ENCODE measurements around the gene LCNL1. TPM values are rescaled to one million over a fixed set of nuclear protein-coding genes. Genes with fewer than 3 reads are reported as not detected.

LCNL1 gene
- total and polyA plus RNA-seq, 4 donors = 0.15 to 2.7 (median 1.4) TPM

- ATAC-seq (ENCODE audit: insufficient read depth, low FRiP score) (no peak), DNase-seq (no peak)
- 92 to 93% methylated on average over 8 of the region's 8 CpGs for WGBS, 2 donors
- Histone ChIP-seq H3K4me3 (no peak overlapping the region), H3K36me3 (ENCODE audit: control insufficient read depth in 4 of 4, insufficient read depth in 4 of 4, low read length in 4 of 4) (peaks cover 2 to 25% (median 15%) of the 10 kb centered on the region in 4 donors), H3K27me3 (ENCODE audit: control insufficient read depth in 3 of 3, insufficient read depth in 3 of 3, low read length in 2 of 3) (no peaks in the 10 kb centered on the region), H3K4me1 (ENCODE audit: control insufficient read depth in 5 of 5, insufficient read depth in 5 of 5, low read length in 5 of 5) (no peaks in the 10 kb centered on the region), H3K9ac (ENCODE audit: insufficient read depth in 1 of 2, low read length in 2 of 2) (no peak overlapping the region), H3K9me3 (ENCODE audit: control insufficient read depth in 4 of 4, insufficient read depth in 3 of 4, low read length in 3 of 4) (peaks cover 0 to 2% (median 0%) of the 10 kb centered on the region in 4 donors), H3K27ac (ENCODE audit: low read depth in 1 of 2, low read length in 1 of 2) (no peak overlapping the region)
- no peak for TF ChIP-seq CTCF (IDR thresholded peaks at IDR 0.05; ENCODE audit: control extremely low read depth, extremely low read depth)
Measured at GRCh38 chr9:136936645-136937170, 46.1 kb upstream of the LCNL1 start.

DNA sequence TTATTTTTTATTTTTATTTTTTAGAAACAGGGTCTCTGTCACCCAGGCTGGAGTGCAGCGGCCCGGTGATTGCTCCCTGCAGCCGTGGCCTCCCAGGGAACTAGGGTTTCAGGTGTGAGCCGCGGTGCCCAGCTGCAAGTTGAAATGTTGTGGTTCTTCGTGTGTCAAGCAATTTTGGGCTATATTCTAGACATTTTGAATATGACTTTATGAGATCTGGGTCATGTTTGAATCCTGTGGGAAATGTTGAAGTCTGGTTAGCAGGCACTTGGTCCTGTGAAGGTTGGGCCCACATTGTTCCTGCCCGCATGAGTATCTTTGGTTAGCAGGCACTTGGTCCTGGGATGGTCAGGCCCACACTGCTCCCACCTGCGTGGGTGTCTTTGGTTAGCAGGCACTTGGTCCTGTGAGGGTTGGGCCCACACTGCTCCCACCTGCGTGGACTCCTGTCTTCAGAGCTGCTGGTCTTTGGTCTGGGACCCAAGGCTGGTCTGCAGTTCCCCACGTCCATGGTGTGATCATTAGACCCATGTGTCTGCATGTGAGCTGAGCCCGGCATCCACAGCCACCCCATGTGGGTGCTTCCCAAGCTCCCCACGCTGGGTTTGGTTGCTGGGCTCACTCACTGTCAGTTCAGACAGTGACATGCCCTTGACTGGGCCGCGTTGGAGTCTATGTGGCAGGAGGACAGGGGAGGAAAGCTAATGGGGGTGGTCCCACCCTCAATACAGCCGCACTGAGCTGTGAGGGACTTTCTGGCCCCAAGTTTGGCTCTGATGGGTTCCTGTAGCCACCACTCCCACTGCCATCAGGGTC lies 45.4 kb upstream of the LCNL1 start:
- peaks cover 6 to 32% (median 18%) of the 10 kb centered on the region in 4 donors for H3K36me3 ChIP-seq (ENCODE audit: control insufficient read depth in 4 of 4, insufficient read depth in 4 of 4, low read length in 4 of 4)
- TF ChIP-seq CTCF (IDR thresholded peaks at IDR 0.05; ENCODE audit: control extremely low read depth, extremely low read depth) = no peak
- peaks cover 0 to 2% (median 0%) of the 10 kb centered on the region in 4 donors for H3K9me3 ChIP-seq (ENCODE audit: control insufficient read depth in 4 of 4, insufficient read depth in 3 of 4, low read length in 3 of 4)
- 86 to 96% methylated on average over 15 of the region's 15 CpGs for WGBS, 2 donors
- no peak overlapping the region for H3K27ac ChIP-seq (ENCODE audit: low read depth in 1 of 2, low read length in 1 of 2)
- no peaks in the 10 kb centered on the region for H3K27me3 ChIP-seq (ENCODE audit: control insufficient read depth in 3 of 3, insufficient read depth in 3 of 3, low read length in 2 of 3)
- no peak overlapping the region for H3K4me3 ChIP-seq
- no peak overlapping the region for H3K9ac ChIP-seq (ENCODE audit: insufficient read depth in 1 of 2, low read length in 2 of 2)
- DNase-seq = no peak
- peaks cover 0 to 6% (median 0%) of the 10 kb centered on the region in 5 donors for H3K4me1 ChIP-seq (ENCODE audit: control insufficient read depth in 5 of 5, insufficient read depth in 5 of 5, low read length in 5 of 5)
- ATAC-seq (ENCODE audit: insufficient read depth, low FRiP score) = no peak

GRCh38 chr9:136939431-136939995 lies 43.3 kb upstream of the LCNL1 start:
- ATAC-seq (ENCODE audit: insufficient read depth, low FRiP score) (no peak), DNase-seq (no peak)
- Histone ChIP-seq H3K27me3 (ENCODE audit: control insufficient read depth in 3 of 3, insufficient read depth in 3 of 3, low read length in 2 of 3) (no peaks in the 10 kb centered on the region), H3K4me3 (no peak overlapping the region), H3K9ac (ENCODE audit: insufficient read depth in 1 of 2, low read length in 2 of 2) (no peak overlapping the region), H3K36me3 (ENCODE audit: control insufficient read depth in 4 of 4, insufficient read depth in 4 of 4, low read length in 4 of 4) (peaks cover 6 to 39% (median 21%) of the 10 kb centered on the region in 4 donors), H3K4me1 (ENCODE audit: control insufficient read depth in 5 of 5, insufficient read depth in 5 of 5, low read length in 5 of 5) (peaks cover 0 to 18% (median 6%) of the 10 kb centered on the region in 5 donors), H3K9me3 (ENCODE audit: control insufficient read depth in 4 of 4, insufficient read depth in 3 of 4, low read length in 3 of 4) (peaks cover 0 to 2% (median 0%) of the 10 kb centered on the region in 4 donors), H3K27ac (ENCODE audit: low read depth in 1 of 2, low read length in 1 of 2) (peak overlapping the region in 1 of 2 donors; percentile 78)
- no peak for TF ChIP-seq CTCF (IDR thresholded peaks at IDR 0.05; ENCODE audit: control extremely low read depth, extremely low read depth)
- 95% methylated on average over 28 of the region's 28 CpGs for WGBS, 2 donors
